Heart left ventricle (tissue), 13 donors: ENCODE measurements around the gene PDCD6IP.

ENCODE experiments used
- POLR2A ChIP-seq, 2 donors: fragments of 450-650 bp; IDR thresholded peaks; one replicate each; pipeline ENCODE4 v1.6.1; 2017; ENCODE audit warnings: antibody characterized with exemption in 2 of 2, mild to moderate bottlenecking in 2 of 2, moderate library complexity in 2 of 2
- TF ChIP-seq, protein P1 (sequence below), 12 donors: fragments of 200-600 bp; sonication (generic) in 4 of 12; IDR thresholded peaks; one replicate each; pipeline versions ENCODE4 v1.5.0 to v1.8.0; 2018 to 2022; ENCODE audit warnings: antibody characterized with exemption in 12 of 12, mild to moderate bottlenecking in 5 of 12
- donor health status: ischemic (EF 13 %, LVEDD 7.1; RV severe dilation, severe dysfunction).
- donor health status: DM: no; HTN: yes; CAD: no.
- donor health status: DM: no; HTN: no; CAD: no.
- donor health status: ischemic (EF 25% LVEDD 6.9; RV normal size, moderate dysfunction).
- donor health status: ischemic (EF 25% LVEDD 5.7; RV mildly dilated, moderate dysfunction).
- donor health status: ischemic (EF 35%, LVEDD 5.7; RV mildly dilated, moderate dysfunction).
- donor health status: nonischemic (EF 11% LVEDD 7.7; RV severe dilation, severe dysfunction).
- donor health status: DM: yes; HTN: yes; CAD: no.
- donor health status: PGD.
- donor health status: ischemic (EF 29% LVEDD 5.4; RV normal size, mild dysfunction).
- donor health status: nonischemic (EF 23%, LVEDD 6.1; RV moderate dilation, normal function).

DNA sequence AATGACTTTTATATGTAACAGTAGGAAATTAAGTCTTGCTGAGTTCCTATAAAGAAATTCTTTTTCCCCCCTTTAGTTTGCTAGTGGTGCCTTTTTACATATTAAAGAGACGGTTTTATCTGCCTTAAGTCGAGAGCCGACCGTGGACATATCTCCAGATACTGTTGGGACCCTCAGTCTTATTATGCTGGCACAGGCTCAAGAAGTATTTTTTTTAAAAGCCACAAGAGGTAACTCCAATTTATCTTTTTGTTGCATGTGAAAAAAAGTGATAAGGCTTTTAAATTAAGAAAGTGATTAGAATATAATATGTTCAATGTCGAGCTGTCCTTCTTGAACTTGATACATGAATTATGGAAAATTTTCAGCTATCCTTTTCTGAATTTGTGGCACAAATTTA is 26.7 kb downstream of the PDCD6IP start:
- TF ChIP-seq, protein P1, sequence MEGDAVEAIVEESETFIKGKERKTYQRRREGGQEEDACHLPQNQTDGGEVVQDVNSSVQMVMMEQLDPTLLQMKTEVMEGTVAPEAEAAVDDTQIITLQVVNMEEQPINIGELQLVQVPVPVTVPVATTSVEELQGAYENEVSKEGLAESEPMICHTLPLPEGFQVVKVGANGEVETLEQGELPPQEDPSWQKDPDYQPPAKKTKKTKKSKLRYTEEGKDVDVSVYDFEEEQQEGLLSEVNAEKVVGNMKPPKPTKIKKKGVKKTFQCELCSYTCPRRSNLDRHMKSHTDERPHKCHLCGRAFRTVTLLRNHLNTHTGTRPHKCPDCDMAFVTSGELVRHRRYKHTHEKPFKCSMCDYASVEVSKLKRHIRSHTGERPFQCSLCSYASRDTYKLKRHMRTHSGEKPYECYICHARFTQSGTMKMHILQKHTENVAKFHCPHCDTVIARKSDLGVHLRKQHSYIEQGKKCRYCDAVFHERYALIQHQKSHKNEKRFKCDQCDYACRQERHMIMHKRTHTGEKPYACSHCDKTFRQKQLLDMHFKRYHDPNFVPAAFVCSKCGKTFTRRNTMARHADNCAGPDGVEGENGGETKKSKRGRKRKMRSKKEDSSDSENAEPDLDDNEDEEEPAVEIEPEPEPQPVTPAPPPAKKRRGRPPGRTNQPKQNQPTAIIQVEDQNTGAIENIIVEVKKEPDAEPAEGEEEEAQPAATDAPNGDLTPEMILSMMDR (IDR thresholded peaks at IDR 0.05), result no peak
- TF ChIP-seq POLR2A (IDR thresholded peaks at IDR 0.05), result no peak
